ENCODE results near the gene TSHZ1.
A peak's percentile ranks its signal among the peaks of the same experiment; 100 is the strongest.

The TSHZ1 gene

DNA sequence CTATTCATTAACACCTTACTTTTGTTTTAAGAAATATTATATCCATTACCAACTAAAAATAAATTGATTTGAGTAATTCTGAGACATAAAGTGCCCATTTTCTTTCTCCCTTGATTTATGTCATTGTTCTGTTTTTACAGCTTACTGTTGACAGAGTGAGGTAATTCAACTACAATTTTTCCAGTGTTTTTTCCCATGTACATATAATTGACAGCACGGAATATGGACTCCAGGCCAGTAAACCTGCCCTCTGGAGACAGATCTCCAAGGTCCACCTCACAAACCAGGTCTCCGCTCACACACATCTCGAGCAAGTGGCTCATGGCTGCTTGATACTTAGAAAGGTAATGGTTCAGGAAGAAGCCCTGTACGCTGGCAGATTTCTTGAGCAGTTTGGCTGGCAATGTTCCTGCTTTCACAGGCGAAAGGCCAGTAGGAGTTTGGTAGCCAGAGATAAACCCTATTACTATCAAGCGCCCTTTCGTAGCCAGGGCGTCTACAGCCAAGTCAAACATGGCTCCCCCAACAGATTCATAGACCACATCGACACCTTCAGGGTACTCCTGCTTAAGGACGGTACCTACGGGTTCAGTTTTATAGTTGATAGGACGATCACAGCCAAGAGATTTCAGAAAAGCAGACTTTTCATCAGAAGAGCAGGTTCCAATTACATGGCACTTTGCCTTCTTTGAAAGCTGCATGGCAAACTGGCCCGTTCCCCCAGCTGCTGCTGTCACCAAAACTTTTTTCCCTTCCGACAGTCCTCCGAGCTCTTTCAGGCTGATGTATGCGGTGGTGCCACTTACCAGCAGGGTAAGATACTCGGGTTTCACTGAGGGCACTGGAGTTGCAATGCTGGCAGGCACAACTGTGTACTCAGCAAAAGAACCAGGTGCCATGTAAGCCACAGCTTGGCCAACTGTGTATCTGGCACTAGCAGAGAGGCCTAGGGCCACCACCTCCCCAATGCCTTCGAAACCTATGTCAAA is 9.0 kb upstream of the TSHZ1 start:
- Mint-ChIP-seq H3K36me3 (peaks cover 20% of the 10 kb centered on the region), H3K27me3 (peaks cover 9% of the 10 kb centered on the region), H3K9me3 (no peaks in the 10 kb centered on the region), H3K27ac (no peak overlapping the region), H3K4me3 (no peak overlapping the region), H3K4me1 (peaks cover 18% of the 10 kb centered on the region)
- no peak for ATAC-seq

GRCh38 chr18:75202696-75203365 is 7.8 kb upstream of the TSHZ1 start:
- Mint-ChIP-seq H3K36me3 (peaks cover 20% of the 10 kb centered on the region), H3K9me3 (no peaks in the 10 kb centered on the region), H3K27me3 (peaks cover 9% of the 10 kb centered on the region), H3K4me1 (peaks cover 30% of the 10 kb centered on the region), H3K4me3 (no peak overlapping the region), H3K27ac (no peak overlapping the region)
- ATAC-seq, result no peak

GRCh38 chr18:75203416-75204268 is 7.0 kb upstream of the TSHZ1 start:
- peaks cover 20% of the 10 kb centered on the region for H3K36me3 Mint-ChIP-seq
- no peaks in the 10 kb centered on the region for H3K9me3 Mint-ChIP-seq
- H3K4me3 Mint-ChIP-seq, result no peak overlapping the region
- H3K27ac Mint-ChIP-seq, result no peak overlapping the region
- peaks cover 9% of the 10 kb centered on the region for H3K27me3 Mint-ChIP-seq
- no peak for ATAC-seq
- peaks cover 35% of the 10 kb centered on the region for H3K4me1 Mint-ChIP-seq

DNA sequence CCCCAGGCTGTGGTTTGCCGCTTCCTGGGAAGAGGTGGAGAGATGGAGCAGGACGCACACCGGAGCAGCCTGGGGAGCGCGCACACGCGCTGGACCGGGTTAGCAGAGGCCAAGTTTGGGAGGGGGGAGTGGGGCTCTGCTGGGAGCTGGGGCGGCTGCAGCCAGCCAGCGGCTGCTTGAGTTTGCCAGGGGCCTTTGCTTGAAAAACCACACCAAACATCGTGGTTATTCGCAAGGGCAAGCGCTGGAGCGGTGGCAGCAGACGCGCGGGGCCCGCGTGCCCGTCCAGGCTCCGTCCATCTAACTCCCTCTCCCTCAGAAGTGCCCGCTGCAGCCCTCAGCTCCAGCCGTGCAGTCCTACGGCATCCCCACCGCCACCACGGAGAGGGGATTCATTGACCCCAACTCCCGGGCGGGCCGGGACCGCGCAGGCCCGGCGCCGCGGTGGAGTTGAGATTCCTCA is 6.3 kb upstream of the TSHZ1 start:
- peaks cover 35% of the 10 kb centered on the region for H3K4me1 Mint-ChIP-seq

GRCh38 chr18:75204732-75205513 is 5.7 kb upstream of the TSHZ1 start:
- H3K27me3 Mint-ChIP-seq, result peaks cover 9% of the 10 kb centered on the region
- no peaks in the 10 kb centered on the region for H3K9me3 Mint-ChIP-seq
- peaks cover 35% of the 10 kb centered on the region for H3K4me1 Mint-ChIP-seq
- H3K36me3 Mint-ChIP-seq, result peaks cover 19% of the 10 kb centered on the region
- peak overlapping the region; percentile 68 for H3K4me3 Mint-ChIP-seq
- ATAC-seq, result no peak
- no peak overlapping the region for H3K27ac Mint-ChIP-seq

More for the DNA sequence above, 6.3 kb upstream of the TSHZ1 start:
- Mint-ChIP-seq H3K27ac (no peak overlapping the region), H3K27me3 (peaks cover 9% of the 10 kb centered on the region), H3K9me3 (no peaks in the 10 kb centered on the region), H3K4me3 (no peak overlapping the region), H3K36me3 (peaks cover 20% of the 10 kb centered on the region)
- ATAC-seq, result no peak

- no peak overlapping the region for H3K4me3 Mint-ChIP-seq
- no peaks in the 10 kb centered on the region for H3K9me3 Mint-ChIP-seq
- no peak for ATAC-seq
- peaks cover 9% of the 10 kb centered on the region for H3K27me3 Mint-ChIP-seq
- H3K36me3 Mint-ChIP-seq, result peaks cover 12% of the 10 kb centered on the region
- no peak overlapping the region for H3K27ac Mint-ChIP-seq
- H3K4me1 Mint-ChIP-seq, result peaks cover 40% of the 10 kb centered on the region
These were observed 5.0 kb upstream of the TSHZ1 start for GRCh38 chr18:75205514-75206132.

DNA sequence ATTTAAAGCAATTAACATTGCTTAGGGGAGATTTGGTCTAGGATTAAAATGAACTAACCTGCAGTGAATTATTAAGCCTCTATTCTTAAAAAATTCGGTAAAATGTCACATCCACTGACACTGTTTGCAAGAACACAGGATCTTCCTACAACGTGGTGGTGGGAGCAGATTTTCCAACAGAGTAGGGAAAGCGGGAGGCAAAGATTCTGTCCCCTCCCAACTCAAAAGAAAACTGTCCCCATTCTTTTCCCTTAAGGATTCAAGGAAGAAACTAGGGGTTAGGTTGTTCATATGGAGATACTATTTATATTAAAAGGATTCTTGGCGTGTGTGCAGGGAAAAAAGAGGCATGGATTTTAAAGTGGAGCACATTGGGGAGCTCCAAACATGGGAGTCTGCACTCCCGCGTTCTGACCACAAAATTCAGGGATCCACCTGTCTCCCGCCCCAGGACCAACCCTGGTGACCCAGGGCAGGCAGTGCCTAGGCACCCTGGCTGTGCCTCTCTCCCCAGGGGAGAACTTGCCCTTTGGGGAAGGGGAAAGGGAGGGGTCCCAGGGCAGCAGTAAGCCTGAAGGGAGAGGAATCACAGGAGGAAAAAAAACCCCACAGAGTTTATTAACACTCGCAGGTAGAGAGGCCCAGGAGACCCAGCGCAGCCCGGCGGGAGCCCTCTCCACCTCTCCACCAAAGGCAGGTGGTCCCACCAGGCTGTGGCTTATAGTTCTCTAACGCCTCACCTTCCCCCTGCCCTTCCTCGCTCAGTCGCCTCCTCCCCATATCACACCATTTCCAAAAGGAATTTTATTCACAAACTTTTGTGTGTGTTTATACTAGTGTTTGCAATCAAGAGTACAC is 3.9 kb upstream of the TSHZ1 start:
- H3K4me3 Mint-ChIP-seq, result no peak overlapping the region

GRCh38 chr18:75207310-75208154 is 3.1 kb upstream of the TSHZ1 start:
- H3K27me3 Mint-ChIP-seq, result peaks cover 9% of the 10 kb centered on the region
- H3K36me3 Mint-ChIP-seq, result no peaks in the 10 kb centered on the region
- peaks cover 49% of the 10 kb centered on the region for H3K4me1 Mint-ChIP-seq
- peak overlapping the region; percentile 98 for H3K27ac Mint-ChIP-seq
- peak overlapping the region; percentile 85 for H3K4me3 Mint-ChIP-seq
- H3K9me3 Mint-ChIP-seq, result no peaks in the 10 kb centered on the region
- peak; percentile 2 for ATAC-seq

More for the DNA sequence above, 3.9 kb upstream of the TSHZ1 start:
- H3K27ac Mint-ChIP-seq, result no peak overlapping the region
- ATAC-seq, result no peak
- peaks cover 9% of the 10 kb centered on the region for H3K27me3 Mint-ChIP-seq
- H3K9me3 Mint-ChIP-seq, result no peaks in the 10 kb centered on the region
- H3K4me1 Mint-ChIP-seq, result peaks cover 46% of the 10 kb centered on the region
- peaks cover 3% of the 10 kb centered on the region for H3K36me3 Mint-ChIP-seq

GRCh38 chr18:75208155-75208835 is 2.3 kb upstream of the TSHZ1 start:
- peak; percentile 0 for ATAC-seq
- Mint-ChIP-seq H3K27ac (peak overlapping the region; percentile 98), H3K36me3 (no peaks in the 10 kb centered on the region), H3K27me3 (peaks cover 9% of the 10 kb centered on the region), H3K4me3 (peak overlapping the region; percentile 85), H3K9me3 (no peaks in the 10 kb centered on the region), H3K4me1 (peaks cover 55% of the 10 kb centered on the region)

- ATAC-seq, result peak; percentile 49
- Mint-ChIP-seq H3K27me3 (peaks cover 9% of the 10 kb centered on the region), H3K9me3 (no peaks in the 10 kb centered on the region), H3K27ac (peak overlapping the region; percentile 98), H3K4me3 (peak overlapping the region; percentile 85), H3K36me3 (no peaks in the 10 kb centered on the region), H3K4me1 (peaks cover 55% of the 10 kb centered on the region)
These were observed 1.8 kb upstream of the TSHZ1 start for GRCh38 chr18:75208836-75209128.

GRCh38 chr18:75209129-75209950 is 1.3 kb upstream of the TSHZ1 start, which contains the start of gene PTGR3:
TSS of gene PTGR3 (minus strand) at chr18:75209139. CDS start at chr18:75209058, 81 bp downstream.
- Mint-ChIP-seq H3K4me3 (peak within 1 kb of the TSS; percentile 99), H3K4me1 (peaks cover 55% of the 10 kb centered on the region)

More at GRCh38 chr18:75209129-75209950, 1.3 kb upstream of the TSHZ1 start, which contains the start of gene PTGR3:
- Mint-ChIP-seq H3K9me3 (no peaks in the 10 kb centered on the region), H3K27ac (peak within 1 kb of the TSS; percentile 98), H3K27me3 (peaks cover 9% of the 10 kb centered on the region), H3K36me3 (no peaks in the 10 kb centered on the region)
- ATAC-seq, result peak; percentile 78

Data from stimulated activated memory B cell treated with anti-CD40 and anti-IgM and Interleukin-4, amounts not matched to agents 10 μg/mL and 1 μg/mL and 100 μg/mL, for 72 hours (primary cell).